Lung (tissue), 12 donors: Measurements from ENCODE around the gene NRXN2. TPM values are rescaled to one million over a fixed set of nuclear protein-coding genes. Genes with fewer than 3 reads are reported as not detected.

ENCODE experiments used
- ATAC-seq: fragments of 200-7000 bp; cut with Tn5 transposase; one replicate; pipeline ENCODE4 v1.9.1; 2020; ENCODE audit warnings: moderate number of reproducible peaks; ENCODE audit not compliant: insufficient read depth, low FRiP score
- DNase-seq, 3 donors: peaks; one replicate each; pipeline ENCODE4 v3.0.0-alpha.2; 2013 to 2017
- H3K27ac ChIP-seq, 2 donors: one replicate each; pipeline ENCODE4 v1.5.1; 2013; ENCODE audit warnings: mild to moderate bottlenecking in 2 of 2, moderate library complexity in 2 of 2, control low read depth in 1 of 2, inconsistent platforms in 1 of 2, low read depth in 1 of 2, low read length in 1 of 2
- H3K27me3 ChIP-seq, 3 donors: one replicate each; pipeline ENCODE4 v1.5.1; 2013; ENCODE audit warnings: low read length in 2 of 3; ENCODE audit not compliant: control insufficient read depth in 3 of 3, insufficient read depth in 3 of 3
- H3K36me3 ChIP-seq, 4 donors: one replicate each; pipeline ENCODE4 v1.5.1; 2013; ENCODE audit warnings: low read length in 4 of 4, mild to moderate bottlenecking in 1 of 4, moderate library complexity in 1 of 4; ENCODE audit not compliant: control insufficient read depth in 4 of 4, insufficient read depth in 4 of 4
- H3K4me1 ChIP-seq, 5 donors: one replicate each; pipeline ENCODE4 v1.5.1; 2013; ENCODE audit warnings: low read length in 5 of 5, mild to moderate bottlenecking in 2 of 5, moderate library complexity in 1 of 5; ENCODE audit not compliant: control insufficient read depth in 5 of 5, insufficient read depth in 5 of 5
- H3K4me3 ChIP-seq: one replicate; pipeline ENCODE4 v1.5.1; 2013; ENCODE audit warnings: mild to moderate bottlenecking, control low read depth, moderate library complexity
- H3K9ac ChIP-seq, 2 donors: one replicate each; pipeline ENCODE4 v1.5.1; 2013; ENCODE audit warnings: low read length in 2 of 2, control low read depth in 1 of 2; ENCODE audit not compliant: insufficient read depth in 1 of 2
- H3K9me3 ChIP-seq, 4 donors: one replicate each; pipeline ENCODE4 v1.5.1; 2013; ENCODE audit warnings: low read length in 3 of 4, mild to moderate bottlenecking in 1 of 4, moderate library complexity in 1 of 4; ENCODE audit not compliant: control insufficient read depth in 4 of 4, insufficient read depth in 3 of 4
- CTCF ChIP-seq: IDR thresholded peaks from 2 replicates; pipeline ENCODE4 v1.5.1; 2012; ENCODE audit warnings: mild to moderate bottlenecking; ENCODE audit errors: control extremely low read depth, extremely low read depth
- WGBS, 2 donors: extraction: QIAGEN DNeasy Blood & Tissue Kit; methylation state at CpG; one replicate each; pipeline ENCODE4 v1.1.7; 2013; 5-methylcytosine and 5-hydroxymethylcytosine counted together
- polyA plus RNA-seq, 2 donors: library from polyadenylated mRNA; stranded (reverse); fragments of 200-250 nt; gene quantifications; one replicate each; pipeline ENCODE4 v1.2.1, GENCODE V29; 2013
- total RNA-seq, 2 donors: library from RNA; depleted of rRNA in 1 of 2; stranded (reverse); fragments of >200 nt in 1 of 2; gene quantifications; one replicate each; pipeline ENCODE4 v1.2.1, GENCODE V29; 2014 to 2021
- donor health status: control.
- donor health status: control.
- donor health status: Bipolar disorder and iron deficiency.
- donor health status: healthy.
- donor health status: DM: yes; HTN: yes; CAD: no.

Gene NRXN2
- total and polyA plus RNA-seq, 4 donors, result 0.39 to 6.6 (median 1.1) TPM

- Histone ChIP-seq H3K27me3 (peaks cover 0 to 45% (median 20%) of the 10 kb centered on the region in 3 donors), H3K4me1 (peaks cover 0 to 31% (median 10%) of the 10 kb centered on the region in 5 donors), H3K27ac (peak overlapping the region; percentile 86 to 91), H3K4me3 (peak overlapping the region; percentile 44), H3K9me3 (no peaks in the 10 kb centered on the region), H3K9ac (no peak overlapping the region), H3K36me3 (peaks cover 0 to 2% (median 0%) of the 10 kb centered on the region in 4 donors)
- 0 to 1% methylated on average over 44 to 52 of the region's 52 CpGs for WGBS, 2 donors
- TF ChIP-seq CTCF, result no peak
- ATAC-seq (peak; percentile 53), DNase-seq (peak in 2 of 3 donors; percentile 39 to 56)
These were observed 22.7 kb upstream of the NRXN2 start for GRCh38 chr11:64745521-64746328.

- Histone ChIP-seq H3K4me1 (peaks cover 0 to 31% (median 10%) of the 10 kb centered on the region in 5 donors), H3K27me3 (peaks cover 0 to 50% (median 25%) of the 10 kb centered on the region in 3 donors), H3K4me3 (peak overlapping the region; percentile 44), H3K9me3 (no peaks in the 10 kb centered on the region), H3K9ac (no peak overlapping the region), H3K36me3 (peaks cover 0 to 2% (median 0%) of the 10 kb centered on the region in 4 donors), H3K27ac (peak overlapping the region; percentile 86 to 91)
- ATAC-seq, result no peak
- DNase-seq, result peak; percentile 49 to 68 (median 55)
- 0% methylated on average over 20 of the region's 20 CpGs for WGBS, 2 donors
- no peak for TF ChIP-seq CTCF
These were observed 22.2 kb upstream of the NRXN2 start for GRCh38 chr11:64745189-64745520.

- DNase-seq (no peak), ATAC-seq (no peak)
- WGBS, 2 donors, result 1% methylated on average over 38 to 89 of the region's 89 CpGs
- Histone ChIP-seq H3K27ac (peak overlapping the region; percentile 86 to 91), H3K36me3 (peaks cover 0 to 2% (median 0%) of the 10 kb centered on the region in 4 donors), H3K4me1 (peaks cover 0 to 31% (median 10%) of the 10 kb centered on the region in 5 donors), H3K9ac (no peak overlapping the region), H3K27me3 (peaks cover 0 to 54% (median 28%) of the 10 kb centered on the region in 3 donors), H3K9me3 (no peaks in the 10 kb centered on the region), H3K4me3 (peak overlapping the region; percentile 44)
- TF ChIP-seq CTCF, result no peak
These were observed 21.7 kb upstream of the NRXN2 start for GRCh38 chr11:64744544-64745188.
